Suprapubic skin (tissue), 4 donors: Measurements from ENCODE around the gene ARL2. TPM values are rescaled to one million over a fixed set of nuclear protein-coding genes. Genes with fewer than 3 reads are reported as not detected.

ENCODE experiments used
- DNase-seq, 2 donors: peaks; one replicate each; pipeline ENCODE4 v3.0.0-alpha.2; 2019; ENCODE audit warnings: low spot score in 2 of 2
- H3K27ac ChIP-seq: fragments of 200-600 bp; sonication (generic); one replicate; pipeline ENCODE4 v1.5.1; 2019
- H3K27me3 ChIP-seq: fragments of 200-600 bp; sonication (generic); one replicate; pipeline ENCODE4 v1.5.1; 2019
- H3K36me3 ChIP-seq: fragments of 200-600 bp; sonication (generic); one replicate; pipeline ENCODE4 v1.5.1; 2019
- H3K4me1 ChIP-seq: fragments of 200-600 bp; sonication (generic); one replicate; pipeline ENCODE4 v1.5.1; 2019
- H3K4me3 ChIP-seq: fragments of 200-600 bp; sonication (generic); one replicate; pipeline ENCODE4 v1.5.1; 2019; ENCODE audit warnings: mild to moderate bottlenecking
- H3K9me3 ChIP-seq: fragments of 200-600 bp; sonication (generic); one replicate; pipeline ENCODE4 v1.5.1; 2019
- EP300 ChIP-seq: sonication (generic); formaldehyde crosslinking; IDR thresholded peaks from one replicate; pipeline ENCODE4 v1.6.1; 2017; ENCODE audit warnings: antibody characterized with exemption
- POLR2A ChIP-seq, 2 donors: fragments of 450-650 bp; IDR thresholded peaks; one replicate each; pipeline ENCODE4 v1.6.1; 2017; ENCODE audit warnings: antibody characterized with exemption in 2 of 2, mild to moderate bottlenecking in 2 of 2, moderate library complexity in 2 of 2
- POLR2AphosphoS5 ChIP-seq, 3 donors: sonication (generic); formaldehyde crosslinking; IDR thresholded peaks; one replicate each; pipeline ENCODE4 v1.6.1; 2017; ENCODE audit warnings: antibody characterized with exemption in 3 of 3
- WGBS: methylation state at CpG from one replicate; pipeline ENCODE4 v1.1.5; 2018; 5-methylcytosine and 5-hydroxymethylcytosine counted together
- total RNA-seq, 4 donors: library from RNA; depleted of rRNA; stranded (reverse); fragments of >200 nt; gene quantifications; one replicate each; pipeline ENCODE4 v1.1.0, GENCODE V29; 2016
- TF ChIP-seq, protein P1 (sequence below), 2 donors: fragments of 200-600 bp in 1 of 2; fragments of 450-650 bp in 1 of 2; sonication (generic) in 1 of 2; IDR thresholded peaks; one replicate each; pipeline ENCODE4 v1.5.1; 2016 to 2019; ENCODE audit warnings: antibody characterized with exemption in 2 of 2, mild to moderate bottlenecking in 1 of 2, moderate library complexity in 1 of 2

The ARL2 gene
- total RNA-seq, 4 donors from 2014 or later = 67.8 to 91.3 (median 87.8) TPM

DNA sequence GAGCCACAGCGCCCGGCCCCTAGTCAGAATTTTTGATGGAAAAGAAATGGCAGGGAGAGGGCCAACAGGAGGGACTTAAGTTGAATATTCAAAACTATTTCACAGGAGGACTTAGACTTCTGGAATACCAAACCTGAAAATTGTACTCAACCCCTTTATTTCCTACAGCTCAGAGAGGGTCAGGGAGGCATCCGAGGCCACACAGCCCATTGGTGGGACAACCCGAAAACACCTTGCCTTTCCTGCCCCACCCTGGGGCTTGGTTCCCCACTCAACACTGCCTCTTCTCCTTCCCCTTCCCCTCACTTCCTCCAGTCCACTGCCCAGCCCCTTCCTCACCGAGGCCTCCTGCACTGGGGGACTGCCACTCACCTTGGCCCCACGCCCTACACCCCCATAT, 43.0 kb downstream of the ARL2 start:
- WGBS = 89% methylated on average over 6 of the region's 6 CpGs
- Histone ChIP-seq H3K27me3 (no peaks in the 10 kb centered on the region), H3K27ac (no peak overlapping the region), H3K4me1 (no peaks in the 10 kb centered on the region), H3K36me3 (no peaks in the 10 kb centered on the region), H3K9me3 (no peaks in the 10 kb centered on the region), H3K4me3 (no peak overlapping the region)
- TF ChIP-seq POLR2AphosphoS5 (IDR thresholded peaks at IDR 0.05) (no peak), POLR2A (IDR thresholded peaks at IDR 0.05) (no peak), EP300 (no peak)
- TF ChIP-seq, protein P1, sequence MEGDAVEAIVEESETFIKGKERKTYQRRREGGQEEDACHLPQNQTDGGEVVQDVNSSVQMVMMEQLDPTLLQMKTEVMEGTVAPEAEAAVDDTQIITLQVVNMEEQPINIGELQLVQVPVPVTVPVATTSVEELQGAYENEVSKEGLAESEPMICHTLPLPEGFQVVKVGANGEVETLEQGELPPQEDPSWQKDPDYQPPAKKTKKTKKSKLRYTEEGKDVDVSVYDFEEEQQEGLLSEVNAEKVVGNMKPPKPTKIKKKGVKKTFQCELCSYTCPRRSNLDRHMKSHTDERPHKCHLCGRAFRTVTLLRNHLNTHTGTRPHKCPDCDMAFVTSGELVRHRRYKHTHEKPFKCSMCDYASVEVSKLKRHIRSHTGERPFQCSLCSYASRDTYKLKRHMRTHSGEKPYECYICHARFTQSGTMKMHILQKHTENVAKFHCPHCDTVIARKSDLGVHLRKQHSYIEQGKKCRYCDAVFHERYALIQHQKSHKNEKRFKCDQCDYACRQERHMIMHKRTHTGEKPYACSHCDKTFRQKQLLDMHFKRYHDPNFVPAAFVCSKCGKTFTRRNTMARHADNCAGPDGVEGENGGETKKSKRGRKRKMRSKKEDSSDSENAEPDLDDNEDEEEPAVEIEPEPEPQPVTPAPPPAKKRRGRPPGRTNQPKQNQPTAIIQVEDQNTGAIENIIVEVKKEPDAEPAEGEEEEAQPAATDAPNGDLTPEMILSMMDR (IDR thresholded peaks at IDR 0.05) = no peak
- DNase-seq = no peak

DNA sequence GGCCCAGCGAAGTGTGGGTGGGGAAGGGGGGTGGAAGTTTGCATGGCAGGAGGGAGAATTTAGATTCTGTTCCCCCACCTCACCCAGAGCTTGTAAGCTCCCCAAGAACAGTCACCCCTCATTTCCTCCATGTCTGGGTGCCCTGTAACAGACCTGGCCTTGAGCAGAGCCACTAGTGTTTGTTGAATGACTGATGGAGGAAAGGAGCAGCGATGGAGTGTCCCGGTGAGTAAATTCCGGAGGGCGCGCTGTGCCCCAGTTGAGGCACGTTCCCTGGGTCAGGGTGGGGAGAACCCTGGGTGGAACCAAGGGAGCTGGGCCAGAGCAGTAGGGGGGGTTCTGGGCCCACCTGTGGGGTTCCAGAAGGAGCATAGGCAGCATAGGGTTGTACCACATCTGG, 43.6 kb downstream of the ARL2 start:
- no peaks in the 10 kb centered on the region for H3K9me3 ChIP-seq
- no peak overlapping the region for H3K27ac ChIP-seq
- H3K36me3 ChIP-seq = no peaks in the 10 kb centered on the region
- H3K27me3 ChIP-seq = no peaks in the 10 kb centered on the region
- no peak overlapping the region for H3K4me3 ChIP-seq
- H3K4me1 ChIP-seq = no peaks in the 10 kb centered on the region
- 93% methylated on average over 7 of the region's 7 CpGs for WGBS
- no peak for DNase-seq
- TF ChIP-seq EP300 = no peak

DNA sequence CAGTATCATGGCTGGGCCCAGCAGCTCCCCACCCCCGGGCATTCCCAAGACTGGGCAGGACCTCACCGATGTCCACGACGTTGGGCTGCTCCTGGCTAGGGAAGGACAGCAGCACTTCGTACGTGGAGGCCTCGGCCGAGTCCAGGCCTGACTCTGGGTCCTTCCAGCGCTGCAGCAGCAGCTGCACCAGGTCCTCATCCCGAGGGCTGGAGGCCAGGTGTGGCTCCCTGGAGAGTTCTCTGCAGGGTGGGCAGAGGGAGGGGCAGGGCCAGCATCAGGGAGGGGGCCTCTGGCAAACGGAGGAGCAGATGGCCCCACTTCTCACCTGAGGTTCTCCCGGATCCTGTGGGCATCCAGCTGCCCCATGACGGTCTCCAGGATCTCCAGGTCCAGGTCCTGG, 44.1 kb downstream of the ARL2 start:
- TF ChIP-seq, protein P1 (IDR thresholded peaks at IDR 0.05) = no peak
- TF ChIP-seq EP300 (no peak), POLR2AphosphoS5 (IDR thresholded peaks at IDR 0.05) (no peak)
- DNase-seq = no peak
- Histone ChIP-seq H3K4me3 (no peak overlapping the region), H3K36me3 (no peaks in the 10 kb centered on the region), H3K27ac (no peak overlapping the region), H3K9me3 (no peaks in the 10 kb centered on the region), H3K4me1 (no peaks in the 10 kb centered on the region), H3K27me3 (no peaks in the 10 kb centered on the region)
- WGBS = 80% methylated on average over 1 of the region's 13 CpGs

- Histone ChIP-seq H3K9me3 (no peaks in the 10 kb centered on the region), H3K27me3 (no peaks in the 10 kb centered on the region), H3K27ac (no peak within 1 kb of the TSS), H3K4me3 (no peak within 1 kb of the TSS), H3K4me1 (no peaks in the 10 kb centered on the region), H3K36me3 (no peaks in the 10 kb centered on the region)
- 91% methylated on average over 4 of the region's 8 CpGs for whole genome bisulfite sequencing
- no peak for DNase-seq
- TF ChIP-seq POLR2A (IDR thresholded peaks at IDR 0.05) = no peak
- no peak for TF ChIP-seq EP300
- TF ChIP-seq, protein P1 (IDR thresholded peaks at IDR 0.05) = no peak
- no peak for TF ChIP-seq POLR2AphosphoS5 (IDR thresholded peaks at IDR 0.05)
Observed at GRCh38 chr11:65058419-65059054, 44.6 kb downstream of the ARL2 start, which contains the start of gene NAALADL1. TSS of gene NAALADL1 (minus strand) at chr11:65058553. CDS start at chr11:65058521, 32 bp downstream.

DNA sequence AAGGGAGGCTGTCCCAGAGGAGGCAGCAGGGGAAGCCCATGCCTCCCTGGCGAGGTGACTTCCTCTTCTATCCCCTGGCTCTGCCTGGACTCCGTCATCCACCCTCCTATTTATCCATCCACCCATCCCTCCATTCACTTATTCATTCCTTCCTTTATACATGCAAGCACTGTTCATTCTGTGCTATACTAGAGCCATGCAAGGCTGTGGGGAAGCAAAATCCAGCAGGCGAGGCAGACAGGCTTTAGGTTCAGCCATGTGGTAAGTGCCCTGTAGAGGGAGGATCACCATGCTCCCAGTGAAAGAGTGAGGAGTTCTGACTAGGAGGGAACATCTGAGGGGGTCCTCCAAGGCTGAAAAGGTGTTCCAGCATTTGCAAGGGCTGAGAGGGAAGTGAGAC, 45.6 kb downstream of the ARL2 start:
- WGBS = 49% methylated on average over 3 of the region's 3 CpGs
- H3K4me1 ChIP-seq = no peaks in the 10 kb centered on the region
- H3K27ac ChIP-seq = no peak overlapping the region
- no peak overlapping the region for H3K4me3 ChIP-seq
- no peaks in the 10 kb centered on the region for H3K9me3 ChIP-seq
- no peaks in the 10 kb centered on the region for H3K36me3 ChIP-seq
- TF ChIP-seq, protein P1 (IDR thresholded peaks at IDR 0.05) = no peak
- no peak for TF ChIP-seq POLR2A (IDR thresholded peaks at IDR 0.05)
- no peak for TF ChIP-seq EP300
- no peak for TF ChIP-seq POLR2AphosphoS5 (IDR thresholded peaks at IDR 0.05)
- DNase-seq = no peak
- H3K27me3 ChIP-seq = no peaks in the 10 kb centered on the region
